GM12872 (cell line): ENCODE data around the gene EXD3.

Experiments
- TF ChIP-seq, protein P1 (sequence below): IDR thresholded peaks from 3 replicates; pipeline ENCODE4 v1.5.1; 2011; ENCODE audit warnings: low read depth, mild to moderate bottlenecking, low read length, moderate library complexity; ENCODE audit not compliant: insufficient read depth

EXD3 gene

DNA sequence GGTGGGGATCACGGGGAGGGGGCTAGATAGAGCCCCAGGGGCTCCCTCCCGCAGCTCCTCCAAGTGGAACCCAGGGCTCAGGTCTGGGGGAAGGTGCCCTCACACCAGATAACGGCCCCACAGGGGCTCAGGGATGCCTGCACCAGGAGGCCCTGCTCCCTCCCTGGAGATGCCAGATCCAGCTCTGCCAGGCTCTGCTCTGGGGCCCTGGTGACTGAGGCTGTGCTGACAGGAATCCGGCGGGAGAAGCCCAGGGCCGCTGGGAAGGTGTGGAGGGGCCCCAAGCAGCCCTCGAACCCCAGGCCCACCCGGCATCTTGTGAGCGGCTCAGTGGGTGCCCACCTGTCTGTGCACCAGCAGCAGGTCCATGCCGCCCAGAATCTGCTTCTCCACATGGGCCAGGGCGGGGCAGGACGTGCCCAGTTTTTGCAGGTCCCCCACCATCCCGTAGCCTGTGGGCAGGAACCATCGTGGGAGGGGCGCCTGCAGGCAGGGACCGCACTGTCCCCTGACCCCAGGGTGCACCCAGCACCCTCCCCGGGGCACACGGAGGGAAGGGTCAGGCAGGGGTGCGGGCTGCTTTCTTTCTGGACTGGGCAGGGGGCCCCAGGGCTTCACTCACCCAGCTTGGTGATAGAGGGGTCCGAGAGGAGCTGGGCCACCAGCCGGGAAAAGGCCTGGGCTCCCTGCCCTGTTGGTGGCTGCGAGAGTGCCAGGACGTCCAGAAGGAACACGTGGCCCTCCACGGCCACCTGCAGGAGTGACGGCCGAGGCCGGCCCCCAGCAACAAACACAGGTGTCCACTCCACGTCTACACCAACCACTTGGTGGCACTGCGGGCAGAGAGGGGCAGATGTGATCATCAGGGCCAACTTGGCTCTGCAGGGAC, 72.0 kb downstream of the EXD3 start:
- TF ChIP-seq, protein P1, sequence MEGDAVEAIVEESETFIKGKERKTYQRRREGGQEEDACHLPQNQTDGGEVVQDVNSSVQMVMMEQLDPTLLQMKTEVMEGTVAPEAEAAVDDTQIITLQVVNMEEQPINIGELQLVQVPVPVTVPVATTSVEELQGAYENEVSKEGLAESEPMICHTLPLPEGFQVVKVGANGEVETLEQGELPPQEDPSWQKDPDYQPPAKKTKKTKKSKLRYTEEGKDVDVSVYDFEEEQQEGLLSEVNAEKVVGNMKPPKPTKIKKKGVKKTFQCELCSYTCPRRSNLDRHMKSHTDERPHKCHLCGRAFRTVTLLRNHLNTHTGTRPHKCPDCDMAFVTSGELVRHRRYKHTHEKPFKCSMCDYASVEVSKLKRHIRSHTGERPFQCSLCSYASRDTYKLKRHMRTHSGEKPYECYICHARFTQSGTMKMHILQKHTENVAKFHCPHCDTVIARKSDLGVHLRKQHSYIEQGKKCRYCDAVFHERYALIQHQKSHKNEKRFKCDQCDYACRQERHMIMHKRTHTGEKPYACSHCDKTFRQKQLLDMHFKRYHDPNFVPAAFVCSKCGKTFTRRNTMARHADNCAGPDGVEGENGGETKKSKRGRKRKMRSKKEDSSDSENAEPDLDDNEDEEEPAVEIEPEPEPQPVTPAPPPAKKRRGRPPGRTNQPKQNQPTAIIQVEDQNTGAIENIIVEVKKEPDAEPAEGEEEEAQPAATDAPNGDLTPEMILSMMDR = no peak

DNA sequence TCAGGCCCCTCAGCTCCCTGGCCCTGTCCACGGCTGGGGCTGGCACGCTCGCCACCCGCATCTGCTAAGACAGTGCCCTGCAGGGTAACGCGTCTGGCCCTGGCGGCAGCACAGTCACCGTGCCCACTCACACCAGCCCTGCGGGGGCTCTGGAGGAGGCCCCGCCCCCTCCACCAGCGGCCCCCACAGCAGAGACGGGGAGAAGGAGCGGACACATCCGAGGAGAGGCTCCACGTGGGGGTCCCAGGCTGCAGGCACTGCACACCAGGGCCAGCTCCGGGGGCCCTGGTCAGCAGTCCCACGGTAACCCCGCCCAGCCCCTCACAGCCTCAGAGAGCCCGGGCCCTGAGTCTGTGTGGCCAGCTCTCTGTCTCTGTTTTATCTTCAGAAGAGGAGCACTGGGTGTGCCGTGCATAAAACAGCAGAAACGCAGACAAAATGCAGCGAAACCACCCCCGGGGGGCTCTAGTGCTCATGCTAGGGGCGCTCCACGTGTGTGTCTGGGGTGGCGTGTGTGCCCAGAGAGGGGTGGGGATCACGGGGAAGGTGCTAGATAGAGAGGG, 73.4 kb downstream of the EXD3 start:
- TF ChIP-seq, protein P1 = no peak

DNA sequence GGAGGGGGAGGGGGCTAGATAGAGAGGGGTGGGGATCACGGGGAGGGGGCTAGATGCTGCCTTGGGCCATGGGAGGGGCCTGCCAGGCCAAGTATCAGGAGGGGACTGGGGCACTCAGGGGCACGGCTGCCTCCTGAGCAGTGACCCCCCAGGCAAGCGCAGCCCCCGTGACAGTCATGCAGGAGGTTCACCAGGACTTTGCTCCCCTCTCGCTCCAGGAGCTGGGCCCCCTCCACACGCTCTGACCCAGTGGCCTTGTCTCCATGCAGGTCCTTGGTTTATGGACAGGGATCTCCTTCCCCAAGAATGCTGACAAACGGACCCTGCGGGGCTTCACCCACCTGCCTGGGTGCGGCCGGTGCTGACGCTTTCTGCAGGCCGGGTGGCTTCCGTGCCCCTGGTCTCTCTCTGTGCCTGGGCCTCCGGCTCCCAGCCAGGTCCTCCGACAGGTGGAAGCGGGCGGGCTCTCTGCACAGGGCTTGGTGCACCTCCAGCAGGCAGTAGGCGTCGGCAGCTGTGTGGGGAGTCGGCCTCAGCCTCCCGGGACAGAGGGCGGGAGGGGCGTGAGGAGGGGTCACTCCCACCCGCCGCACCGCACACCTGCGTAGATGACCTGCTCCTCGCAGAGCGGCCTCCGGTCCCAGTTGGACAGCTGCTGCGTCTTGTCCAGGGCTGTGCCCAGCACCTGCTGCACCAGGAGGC, 74.0 kb downstream of the EXD3 start:
- TF ChIP-seq, protein P1 = no peak

DNA sequence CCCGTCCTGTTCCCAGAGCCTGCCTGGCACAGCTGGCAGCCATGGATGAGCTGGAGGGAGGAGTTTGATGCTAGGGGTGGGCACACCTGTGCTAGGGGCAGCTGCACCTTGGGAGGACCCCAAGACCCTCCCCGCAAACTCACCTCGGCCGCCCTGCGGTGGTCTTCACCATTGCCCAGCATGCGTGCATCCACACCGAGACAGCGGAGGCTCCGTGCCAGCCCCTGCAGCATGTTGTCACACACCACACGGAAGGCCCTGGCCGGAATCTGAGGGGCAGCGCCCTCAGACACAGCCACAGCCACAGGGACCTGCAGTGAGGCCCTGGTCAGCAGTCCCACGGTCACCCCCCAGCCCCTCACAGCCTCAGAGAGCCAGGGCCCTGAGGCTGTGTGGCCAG, 75.0 kb downstream of the EXD3 start:
- TF ChIP-seq, protein P1 = no peak

DNA sequence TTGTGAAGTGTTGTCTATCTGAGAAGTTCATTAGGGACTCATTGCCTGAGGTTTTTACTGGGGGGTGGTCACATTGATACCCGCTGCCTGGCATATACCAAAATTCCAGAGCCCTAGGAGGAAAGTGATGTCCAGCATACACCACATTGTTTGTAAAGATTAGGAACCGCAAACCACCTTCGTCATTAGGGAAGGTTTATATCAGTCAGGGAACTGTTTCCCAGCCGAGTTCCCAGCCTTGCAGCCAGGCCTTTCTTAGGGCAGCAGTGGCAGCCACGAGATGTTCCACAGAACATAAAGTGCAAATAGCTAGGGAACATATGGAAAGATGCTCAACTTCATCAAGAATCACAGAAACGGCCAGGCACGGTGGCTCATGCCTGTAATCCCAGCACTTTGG, 80.5 kb downstream of the EXD3 start:
- TF ChIP-seq, protein P1 = no peak

DNA sequence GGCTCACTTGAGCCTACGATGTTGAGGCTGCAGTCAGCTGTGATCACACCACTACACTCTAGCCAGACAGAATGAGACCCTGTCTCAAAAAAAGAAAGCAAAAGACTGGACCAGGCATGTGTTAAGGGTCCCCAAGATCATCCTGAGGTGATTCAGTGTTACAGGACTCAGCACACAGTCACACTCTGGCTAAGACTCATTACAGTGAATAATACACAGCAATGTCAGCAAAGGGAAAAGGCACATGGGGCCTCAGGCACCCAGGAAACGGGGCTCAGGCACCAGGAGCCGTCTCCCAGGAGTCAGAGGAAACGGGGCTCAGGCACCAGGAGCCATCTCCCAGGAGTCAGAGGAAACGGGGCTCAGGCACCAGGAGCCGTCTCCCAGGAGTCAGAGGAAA, 81.7 kb downstream of the EXD3 start:
- TF ChIP-seq, protein P1 = no peak

DNA sequence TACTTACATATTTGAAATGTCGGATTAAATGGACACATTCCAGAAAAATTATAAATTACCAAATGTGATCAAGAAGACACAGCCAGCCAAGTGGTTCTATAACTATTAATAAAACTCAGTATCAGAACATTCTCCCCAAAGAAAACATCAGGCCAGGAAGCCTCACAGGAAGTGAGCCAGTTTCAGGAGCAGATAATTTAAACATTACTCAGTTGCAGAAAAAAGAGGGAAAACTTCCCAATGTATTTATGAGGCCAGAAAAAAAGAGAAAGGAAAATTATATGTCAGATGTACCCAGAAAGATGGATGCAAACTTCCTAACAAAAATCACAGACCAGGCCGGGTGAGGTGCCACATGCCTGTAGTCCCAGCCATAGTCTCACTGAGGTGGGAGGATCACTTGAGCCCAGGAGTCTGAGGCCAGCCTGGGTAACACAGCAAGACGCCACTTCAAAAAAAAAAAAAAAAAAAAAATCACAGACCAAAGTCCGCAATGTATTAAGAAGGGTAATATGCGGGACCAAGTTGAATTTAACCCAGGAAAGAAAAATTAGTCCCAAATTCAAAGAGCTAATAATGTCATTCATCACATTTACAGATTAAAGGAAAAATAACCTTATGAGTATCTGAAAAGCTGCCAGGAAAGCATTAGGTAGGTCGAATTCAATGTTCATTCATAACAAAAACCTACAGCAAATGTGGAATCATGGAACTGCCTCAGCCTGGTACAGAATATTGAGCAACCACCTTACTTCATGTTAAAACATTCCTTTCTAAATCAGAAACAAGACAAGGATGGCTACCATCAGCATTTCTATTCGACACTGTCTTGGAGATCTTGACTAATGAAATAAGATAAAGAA, 83.7 kb downstream of the EXD3 start:
- TF ChIP-seq, protein P1 = no peak
